ENCODE results near the gene MCRIP2.

- TF ChIP-seq POLR2A (IDR thresholded peaks at IDR 0.05), result no peak
- TF ChIP-seq CTCF (IDR thresholded peaks at IDR 0.05), result no peak
These were observed 31.9 kb downstream of the MCRIP2 start for GRCh38 chr16:673399-673991.

All from body of pancreas (tissue), 4 donors.